GM23338 (cell line): ENCODE results near the gene CA12. TPM values are rescaled to one million over a fixed set of nuclear protein-coding genes. Genes with fewer than 3 reads are reported as not detected.

Experiments used
- ATAC-seq: fragments of 200-7000 bp; cut with Tn5 transposase; 3 replicates; pipeline ENCODE4 v1.9.1; 2020
- DNase-seq: peaks from one replicate; pipeline ENCODE4 v3.0.0-alpha.2; 2015; ENCODE audit warnings: low spot score
- H2AFZ ChIP-seq: fragments of 200-600 bp; sonication (generic); 2 replicates; pipeline ENCODE4 v1.8.0; 2016; ENCODE audit warnings: antibody characterized with exemption, mild to moderate bottlenecking, moderate library complexity
- H3F3A ChIP-seq: fragments of 200-600 bp; sonication (generic); replicated peaks from 2 replicates; pipeline ENCODE4 v1.8.0; 2017; ENCODE audit warnings: antibody characterized with exemption, mixed run types, low read depth
- H3K27ac ChIP-seq: fragments of 200-600 bp; sonication (generic); 2 replicates; pipeline ENCODE4 v1.6.1; 2016; ENCODE audit warnings: low read depth
- H3K27me3 ChIP-seq: fragments of 200-600 bp; sonication (generic); 2 replicates; pipeline ENCODE4 v1.8.0; 2016; ENCODE audit warnings: mild to moderate bottlenecking, mixed run types, moderate library complexity; ENCODE audit not compliant: insufficient read depth
- H3K36me3 ChIP-seq: fragments of 200-600 bp; sonication (generic); 2 replicates; pipeline ENCODE4 v1.8.0; 2016; ENCODE audit warnings: mild to moderate bottlenecking; ENCODE audit not compliant: insufficient read depth
- H3K4me1 ChIP-seq: fragments of 200-600 bp; sonication (generic); 2 replicates; pipeline ENCODE4 v1.8.0; 2016; ENCODE audit warnings: mild to moderate bottlenecking, moderate library complexity; ENCODE audit not compliant: insufficient read depth
- H3K4me2 ChIP-seq: fragments of 200-600 bp; sonication (generic); 2 replicates; pipeline ENCODE4 v1.7.1; 2017; ENCODE audit warnings: mixed run types
- H3K4me3 ChIP-seq: fragments of 200-600 bp; sonication (generic); 2 replicates; pipeline ENCODE4 v1.6.1; 2016; ENCODE audit warnings: mixed run types
- H3K79me2 ChIP-seq: fragments of 200-600 bp; sonication (generic); replicated peaks from 2 replicates; pipeline ENCODE4 v1.8.0; 2017; ENCODE audit warnings: mild to moderate bottlenecking; ENCODE audit not compliant: insufficient read depth
- H3K9me2 ChIP-seq: fragments of 200-600 bp; sonication (generic); 2 replicates; pipeline ENCODE4 v1.8.0; 2017; ENCODE audit not compliant: insufficient read depth
- H4K20me1 ChIP-seq: fragments of 200-600 bp; sonication (generic); replicated peaks from 2 replicates; pipeline ENCODE4 v1.8.0; 2017; ENCODE audit warnings: mild to moderate bottlenecking; ENCODE audit not compliant: insufficient read depth
- H3K27ac Mint-ChIP-seq: 2 replicates; pipeline ENCODE4 v1.8.0; 2020; ENCODE audit warnings: inconsistent platforms, mild to moderate bottlenecking, moderate library complexity, mixed read lengths
- H3K27me3 Mint-ChIP-seq: 3 replicates; pipeline ENCODE4 v1.8.0; 2022; ENCODE audit warnings: low read depth, mild to moderate bottlenecking, moderate library complexity, mixed read lengths, inconsistent platforms; ENCODE audit not compliant: insufficient read depth, poor library complexity
- H3K36me3 Mint-ChIP-seq: 3 replicates; pipeline ENCODE4 v1.8.0; 2021; ENCODE audit warnings: low read depth, mild to moderate bottlenecking, inconsistent platforms, moderate library complexity, mixed read lengths
- H3K4me1 Mint-ChIP-seq: 3 replicates; pipeline ENCODE4 v1.8.0; 2020; ENCODE audit warnings: mild to moderate bottlenecking, inconsistent platforms, mixed read lengths
- H3K4me3 Mint-ChIP-seq: 3 replicates; pipeline ENCODE4 v1.8.0; 2021; ENCODE audit warnings: moderate library complexity, mild to moderate bottlenecking, inconsistent platforms, mixed read lengths
- H3K9me3 Mint-ChIP-seq: 3 replicates; pipeline ENCODE4 v1.8.0; 2020; ENCODE audit warnings: moderate library complexity, mild to moderate bottlenecking, inconsistent platforms, mixed read lengths
- CREB1 ChIP-seq: fragments of 250-450 bp; sonication (Bioruptor Pico); IDR thresholded peaks from 2 replicates; pipeline ENCODE4 v1.5.0; 2020; ENCODE audit warnings: low read depth, mild to moderate bottlenecking, moderate library complexity
- CTCF ChIP-seq, 2 experiments: fragments of 200-600 bp in 1 of 2; sonication (generic) in 1 of 2; conservative IDR thresholded peaks; 2 replicates each; pipeline versions ENCODE4 v1.5.1 to v1.6.1; 2016 to 2017; ENCODE audit warnings: antibody characterized with exemption in 2 of 2, low read depth in 2 of 2, mild to moderate bottlenecking in 2 of 2, moderate library complexity in 1 of 2
- ETS1 ChIP-seq: IDR thresholded peaks from 2 replicates; pipeline ENCODE4 v1.6.1; 2016; ENCODE audit warnings: antibody characterized with exemption
- EZH2 ChIP-seq: fragments of 200-600 bp; sonication (generic); IDR thresholded peaks from one replicate; pipeline ENCODE4 v1.8.0; 2017; ENCODE audit warnings: antibody characterized with exemption, mild to moderate bottlenecking, low read depth; ENCODE audit not compliant: unreplicated experiment
- EZH2phosphoT487 ChIP-seq: fragments of 200-600 bp; sonication (generic); IDR thresholded peaks from one replicate; pipeline ENCODE4 v1.8.1; 2018; ENCODE audit warnings: antibody characterized with exemption; ENCODE audit not compliant: unreplicated experiment
- JUNB ChIP-seq: IDR thresholded peaks from one replicate; pipeline ENCODE4 v1.6.1; 2016; ENCODE audit warnings: antibody characterized with exemption; ENCODE audit not compliant: unreplicated experiment
- NANOG ChIP-seq: IDR thresholded peaks from 2 replicates; pipeline ENCODE4 v1.6.1; 2016; ENCODE audit warnings: antibody characterized with exemption, borderline replicate concordance
- POLR2AphosphoS5 ChIP-seq: IDR thresholded peaks from 2 replicates; pipeline ENCODE4 v1.6.1; 2016; ENCODE audit warnings: antibody characterized with exemption, low read depth
- REST ChIP-seq: IDR thresholded peaks from one replicate; pipeline ENCODE4 v1.6.1; 2018; ENCODE audit warnings: antibody characterized with exemption; ENCODE audit not compliant: unreplicated experiment
- STAT1 ChIP-seq: IDR thresholded peaks from one replicate; pipeline ENCODE4 v1.6.1; 2016; ENCODE audit warnings: antibody characterized with exemption; ENCODE audit not compliant: unreplicated experiment
- ZNF114 ChIP-seq: fragments of 250-450 bp; sonication (Bioruptor Pico); IDR thresholded peaks from 2 replicates; pipeline ENCODE4 v1.5.0; 2020; ENCODE audit warnings: mild to moderate bottlenecking, moderate library complexity
- ZNF331 ChIP-seq: fragments of 250-450 bp; sonication (Bioruptor Pico); IDR thresholded peaks from 2 replicates; pipeline ENCODE4 v1.5.0; 2020; ENCODE audit warnings: low read depth, mild to moderate bottlenecking, moderate library complexity
- ZNF462 ChIP-seq: fragments of 250-450 bp; sonication (Bioruptor Pico); IDR thresholded peaks from 2 replicates; pipeline ENCODE4 v1.5.0; 2020; ENCODE audit warnings: mild to moderate bottlenecking, moderate library complexity
- polyA plus RNA-seq: library from polyadenylated mRNA; unstranded; fragments of >200 nt; fragmentation: Nextera tagmentation; extraction: Ambion mirVana; gene quantifications from 2 replicates; pipeline ENCODE4 v1.2.1, GENCODE V29; 2016
- total RNA-seq: library from RNA; depleted of rRNA; stranded (reverse); fragments of >200 nt; shearing (Covaris generic); gene quantifications from 2 replicates; pipeline ENCODE4 v1.2.3, GENCODE V29; 2014

The CA12 gene
- total and polyA plus RNA-seq, 2 experiments from 2014 or later, result 2.9 to 5.2 TPM

- no peak for TF ChIP-seq NANOG
- TF ChIP-seq EZH2, result no peak
- no peak for TF ChIP-seq CREB1 (CRISPR knock-in tag)
- no peak for TF ChIP-seq POLR2AphosphoS5
These were observed 40.8 kb downstream of the CA12 start (continued) for GRCh38 chr15:63340878-63341277.

- Mint-ChIP-seq H3K27me3 (peaks cover 2% of the 10 kb centered on the region), H3K27ac (0 out of 2 replicates have a peak overlapping the region, but pooled peaks have one; percentile 9), H3K4me3 (peak overlapping the region; percentile 50), H3K9me3 (no peaks in the 10 kb centered on the region), H3K36me3 (no peaks in the 10 kb centered on the region; the same call in 2 of the 3 replicates), H3K4me1 (peaks cover 48% of the 10 kb centered on the region)
- no peaks in the 10 kb centered on the region for H3F3A ChIP-seq
- TF ChIP-seq NANOG, result no peak
- no peak for TF ChIP-seq CTCF (conservative IDR thresholded peaks at IDR 0.05; ENCODE audit: low read depth in 2 of 2)
- TF ChIP-seq POLR2AphosphoS5, result no peak
- TF ChIP-seq ETS1, result no peak
- no peak for TF ChIP-seq EZH2
- no peak for TF ChIP-seq REST
- no peak for TF ChIP-seq EZH2phosphoT487
- no peak for TF ChIP-seq CREB1 (CRISPR knock-in tag)
- TF ChIP-seq ZNF462, result no peak
- no peak for TF ChIP-seq ZNF114 (CRISPR knock-in tag)
- no peak for TF ChIP-seq STAT1
- no peak for TF ChIP-seq ZNF331 (CRISPR knock-in tag)
- no peak for TF ChIP-seq JUNB
- peaks cover 4% of the 10 kb centered on the region; the same call in 1 of the 2 replicates for H3K9me2 ChIP-seq
- H4K20me1 ChIP-seq, result no peaks in the 10 kb centered on the region
- ATAC-seq (peak; percentile 32), DNase-seq (no peak)
- H3K4me2 ChIP-seq, result peak overlapping the region; percentile 28
- no peak overlapping the region for H3K27ac ChIP-seq
- H3K4me1 ChIP-seq, result peaks cover 27% of the 10 kb centered on the region
- H3K4me3 ChIP-seq, result peak overlapping the region; percentile 6; the same call in 1 of the 2 replicates
- no peaks in the 10 kb centered on the region for H3K27me3 ChIP-seq
- H3K79me2 ChIP-seq, result no peaks in the 10 kb centered on the region
- H3K36me3 ChIP-seq, result no peaks in the 10 kb centered on the region
- no peak overlapping the region for H2AFZ ChIP-seq
These were observed 41.3 kb downstream of the CA12 start for GRCh38 chr15:63340353-63340752.
